GM23248 (cell line): ENCODE data around the gene AVPR2.

ENCODE experiments used
- EZH2 ChIP-seq: fragments of 200-600 bp; sonication (generic); IDR thresholded peaks from 2 replicates; pipeline ENCODE4 v1.6.1; 2018; ENCODE audit warnings: antibody characterized with exemption, mild to moderate bottlenecking; ENCODE audit not compliant: insufficient read depth, poor library complexity, severe bottlenecking
- EZH2phosphoT487 ChIP-seq: fragments of 200-600 bp; sonication (generic); IDR thresholded peaks from 2 replicates; pipeline ENCODE4 v1.6.1; 2018; ENCODE audit warnings: antibody characterized with exemption, moderate library complexity, mild to moderate bottlenecking, low read depth; ENCODE audit not compliant: insufficient read depth

- TF ChIP-seq EZH2phosphoT487 = no peak
- TF ChIP-seq EZH2 = no peak
These were observed 20.3 kb upstream of the AVPR2 start for GRCh38 chrX:153884136-153884535.
